A204.1 (cell line): ENCODE measurements around the gene KRT31.
"Not testable (repeated sequence)": the region's sequence is repeated elsewhere in the genome, so short reads cannot be mapped to it uniquely, and the experiment has no call there.

Source experiments
- FAIRE-seq: peaks from 2 replicates; lab custom pipeline; 2012; peaks lifted over from hg19 to GRCh38; lab: Jason Lieb, UNC

Gene KRT31

DNA sequence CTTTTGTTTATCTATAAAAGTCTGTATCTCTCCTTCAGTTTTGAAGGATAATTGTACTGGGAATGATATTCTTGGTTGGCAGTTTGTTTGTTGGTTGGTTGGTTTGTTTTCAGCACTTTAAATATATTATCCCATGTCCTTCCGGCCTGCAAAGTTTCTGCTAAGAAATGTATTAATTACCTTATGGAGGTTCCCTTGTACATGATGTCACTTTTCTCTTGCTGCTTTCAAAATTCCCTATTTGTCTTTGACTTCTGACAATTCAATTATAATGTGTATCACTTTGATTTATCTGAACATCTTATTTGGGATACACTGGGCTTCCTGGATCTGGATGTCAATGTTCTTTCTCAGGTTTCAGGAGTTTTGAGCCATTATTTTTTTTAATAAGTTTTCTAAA lies 11.2 kb downstream of the KRT31 start:
- FAIRE-seq = no peak

DNA sequence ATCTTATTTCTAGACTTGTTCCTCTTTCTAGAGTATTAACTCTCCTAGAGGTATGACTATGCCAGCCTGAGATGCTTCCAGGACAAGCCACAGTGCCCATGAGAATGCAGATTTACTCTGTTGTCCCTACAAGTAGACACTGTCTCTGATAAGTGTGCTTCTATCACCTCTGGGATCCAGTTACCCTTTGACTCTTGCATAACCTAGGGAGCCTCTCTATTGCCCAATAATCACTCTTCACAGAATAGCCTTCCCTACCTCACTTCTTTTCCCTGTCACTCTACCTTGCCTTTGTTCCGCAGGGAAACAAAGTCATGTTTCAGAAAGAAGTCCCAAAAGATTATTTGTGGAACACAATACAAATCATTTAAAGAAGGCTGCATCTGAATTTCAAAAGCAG lies 13.7 kb downstream of the KRT31 start:
- FAIRE-seq = no peak

DNA sequence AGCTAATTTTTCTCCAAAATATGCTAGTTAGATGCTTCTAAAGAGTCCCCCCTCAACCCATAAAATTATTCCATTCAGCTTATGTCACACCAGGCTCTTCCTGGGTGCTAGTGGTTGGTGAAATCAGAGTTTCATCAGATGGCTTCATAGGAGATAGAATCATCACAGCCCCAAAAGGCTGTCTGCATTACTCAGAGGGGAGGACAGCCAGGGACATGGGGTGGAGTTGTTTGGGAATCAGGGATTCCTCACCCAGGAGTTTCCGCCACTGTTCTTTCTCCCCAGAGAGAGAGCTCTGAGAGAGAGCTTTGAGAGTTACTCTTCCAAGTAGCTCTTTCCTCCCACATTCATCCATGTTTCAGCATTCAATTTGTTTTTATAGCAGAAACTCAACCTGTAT lies 15.0 kb downstream of the KRT31 start:
- FAIRE-seq = no peak

DNA sequence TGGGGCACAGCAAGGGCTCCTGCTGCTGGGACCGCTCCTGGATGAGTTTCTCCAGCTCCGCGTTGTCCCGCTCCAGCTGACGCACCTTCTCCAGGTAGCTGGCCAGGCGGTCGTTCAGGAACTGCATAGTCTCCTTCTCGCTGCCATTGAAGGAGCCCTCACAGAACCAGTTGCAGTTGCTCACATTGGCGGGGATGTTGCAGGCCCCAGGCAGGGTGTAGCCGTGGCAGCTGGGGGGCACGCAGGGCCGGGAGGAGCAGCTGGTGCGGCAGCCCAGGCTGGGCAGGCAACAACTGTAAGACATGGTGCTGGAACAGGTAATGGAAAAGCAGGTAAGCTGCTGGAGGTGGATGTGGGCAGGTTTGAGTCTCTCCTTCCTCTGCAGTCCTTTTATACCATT lies 15.5 kb downstream of the KRT31 start, which contains the start of gene KRT34:
Gene KRT34, minus strand, starts transcription at position 364 of the 400 bp plus-strand sequence. Its CDS starts 60 bp downstream, at position 304.
- FAIRE-seq = not testable (repeated sequence)

DNA sequence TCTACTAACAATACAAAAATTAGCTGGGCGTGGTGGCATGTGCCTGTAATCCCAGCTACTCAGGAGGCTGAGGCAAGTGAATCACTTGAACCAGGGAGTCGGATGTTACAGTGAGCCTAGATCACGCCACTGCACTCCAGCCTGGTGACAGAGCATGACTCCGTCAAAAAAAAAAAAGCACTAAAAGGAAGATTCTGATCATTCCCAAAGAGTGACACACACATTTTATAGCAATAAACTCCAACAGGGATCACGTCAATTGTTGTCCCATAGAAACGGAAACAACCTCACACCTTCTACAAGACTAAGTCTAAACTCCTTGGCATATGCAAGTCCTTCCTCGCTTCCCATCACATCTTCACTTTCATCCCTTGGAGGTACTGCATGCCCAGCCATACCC lies 17.3 kb downstream of the KRT31 start:
- FAIRE-seq = not testable (repeated sequence)

DNA sequence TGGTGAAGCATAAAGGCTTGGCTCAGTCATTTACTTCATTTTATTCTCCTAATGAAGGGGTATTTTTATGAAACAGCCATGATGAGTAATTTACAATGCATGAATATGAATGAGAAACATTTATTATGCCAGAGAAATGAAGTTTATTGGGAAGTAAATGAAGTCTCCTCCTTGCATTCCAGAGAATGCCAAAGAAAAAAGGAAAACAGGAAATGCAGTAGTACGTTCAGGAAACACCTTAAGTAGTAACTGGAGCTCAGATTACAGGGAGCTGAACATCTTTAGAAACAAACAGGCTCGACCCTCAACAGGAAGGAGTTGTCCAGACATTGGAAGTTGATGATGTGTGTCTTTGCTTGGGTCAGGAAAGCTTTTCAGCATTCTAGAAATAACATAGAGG lies 19.9 kb downstream of the KRT31 start:
- FAIRE-seq = no peak

DNA sequence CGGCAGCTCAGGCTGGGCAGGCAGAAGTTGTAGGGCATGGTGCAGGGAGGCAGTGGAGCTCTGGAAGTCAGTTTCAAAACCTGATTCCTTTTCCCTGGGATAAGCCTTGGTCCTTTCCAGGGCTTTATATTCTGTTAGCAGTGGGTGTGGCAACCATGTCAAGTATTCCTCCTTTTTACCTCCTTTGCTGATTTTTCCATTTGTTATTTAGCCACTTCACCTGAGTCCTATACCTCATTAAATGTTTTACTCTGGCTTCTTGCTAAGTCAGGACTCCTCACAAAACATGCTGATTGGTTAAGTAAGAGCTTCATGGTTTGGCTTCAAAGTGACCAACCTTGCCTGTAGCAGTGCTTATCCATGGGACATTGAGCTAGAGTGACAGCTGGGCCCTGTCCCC lies 27.7 kb downstream of the KRT31 start, which contains the start of gene KRT33B:
Gene KRT33B, minus strand, starts transcription at position 101 of the 400 bp plus-strand sequence. Its CDS starts 63 bp downstream, at position 38.
- no peak for FAIRE-seq

DNA sequence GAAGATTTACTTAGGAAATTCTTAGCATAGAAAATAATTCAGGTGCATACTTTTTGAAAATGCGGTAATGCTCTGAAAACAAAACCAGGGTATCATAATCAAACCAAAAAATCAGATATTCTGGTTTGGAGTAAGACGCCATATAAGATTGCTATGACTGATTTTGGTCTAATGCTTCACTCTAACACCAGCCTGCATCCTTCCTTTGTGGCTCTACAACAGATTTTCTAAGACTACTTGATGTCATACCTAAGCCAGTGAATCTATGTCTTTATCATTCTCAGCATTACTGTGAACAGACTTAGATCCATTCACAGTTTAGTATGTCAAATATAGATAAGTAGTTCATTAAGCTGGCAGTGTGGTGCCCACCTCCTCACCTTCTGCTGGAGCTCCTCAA lies 28.4 kb downstream of the KRT31 start:
- FAIRE-seq = no peak

DNA sequence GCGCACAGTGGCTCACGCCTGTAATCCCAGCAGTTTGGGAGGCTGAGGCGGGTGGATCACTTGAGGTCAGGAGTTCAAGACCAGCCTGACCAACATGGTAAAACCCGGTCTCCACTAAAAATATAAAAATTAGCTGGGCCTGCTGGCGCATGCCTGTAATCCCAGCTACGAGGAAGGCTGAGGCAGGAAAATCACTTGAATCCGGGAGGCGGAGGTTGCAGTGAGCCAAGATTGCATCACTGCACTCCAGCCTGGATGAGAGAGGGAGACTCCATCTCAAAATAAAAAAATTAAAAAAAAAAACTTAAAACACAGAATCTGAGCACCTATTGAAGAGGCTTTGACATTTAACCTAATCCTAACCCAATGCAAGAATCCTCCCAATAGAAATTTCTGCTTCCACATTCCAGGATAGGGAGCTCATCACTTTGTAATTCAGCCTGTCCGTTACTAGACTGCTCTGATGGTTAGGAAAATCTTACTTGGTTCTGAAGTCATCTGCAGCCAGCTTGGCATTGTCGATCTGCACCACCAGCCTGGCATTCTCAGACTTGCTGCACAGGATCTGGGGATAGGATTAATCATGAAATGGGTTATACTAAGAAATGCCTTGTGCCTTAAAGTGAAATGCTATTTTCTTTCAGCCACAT lies 29.9 kb downstream of the KRT31 start:
- FAIRE-seq = no peak

DNA sequence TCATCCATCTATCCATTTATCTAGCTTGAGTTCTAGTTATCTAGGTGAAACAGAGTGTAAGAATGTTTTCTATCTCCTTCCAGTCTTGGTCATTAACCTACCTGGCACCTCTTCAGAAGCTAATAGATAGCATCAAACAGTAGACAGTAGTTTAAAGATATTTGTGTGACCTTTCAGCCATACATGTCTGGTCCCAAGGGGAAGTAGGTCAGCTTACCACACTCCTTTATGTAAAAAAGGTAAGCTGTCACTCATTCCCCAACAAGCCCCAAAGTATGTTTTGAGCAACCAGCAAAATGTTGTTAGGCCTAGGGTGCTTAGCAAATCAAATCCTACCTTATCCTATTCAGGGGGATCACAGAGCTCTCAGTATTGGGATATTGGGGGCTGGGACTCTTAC lies 31.3 kb downstream of the KRT31 start:
- FAIRE-seq = no peak

DNA sequence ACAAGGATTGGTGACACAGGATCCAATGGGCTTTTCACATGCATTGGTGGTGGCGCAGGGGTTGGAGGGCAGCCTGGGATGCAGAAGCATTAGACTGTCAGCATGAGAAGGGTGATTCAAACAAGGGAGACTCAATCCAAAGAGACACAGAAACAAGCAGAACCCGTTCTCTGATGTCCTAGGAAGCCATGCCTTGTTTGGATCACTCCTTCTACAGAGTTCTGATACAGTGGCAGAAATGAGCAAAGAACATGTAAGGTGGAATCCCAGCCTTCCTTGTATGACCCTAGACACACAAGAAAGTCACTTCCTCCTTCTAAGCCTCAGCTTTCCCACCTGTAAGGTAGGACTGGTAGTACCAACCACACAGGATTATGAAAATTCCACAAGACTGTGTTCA lies 33.5 kb downstream of the KRT31 start:
- no peak for FAIRE-seq

DNA sequence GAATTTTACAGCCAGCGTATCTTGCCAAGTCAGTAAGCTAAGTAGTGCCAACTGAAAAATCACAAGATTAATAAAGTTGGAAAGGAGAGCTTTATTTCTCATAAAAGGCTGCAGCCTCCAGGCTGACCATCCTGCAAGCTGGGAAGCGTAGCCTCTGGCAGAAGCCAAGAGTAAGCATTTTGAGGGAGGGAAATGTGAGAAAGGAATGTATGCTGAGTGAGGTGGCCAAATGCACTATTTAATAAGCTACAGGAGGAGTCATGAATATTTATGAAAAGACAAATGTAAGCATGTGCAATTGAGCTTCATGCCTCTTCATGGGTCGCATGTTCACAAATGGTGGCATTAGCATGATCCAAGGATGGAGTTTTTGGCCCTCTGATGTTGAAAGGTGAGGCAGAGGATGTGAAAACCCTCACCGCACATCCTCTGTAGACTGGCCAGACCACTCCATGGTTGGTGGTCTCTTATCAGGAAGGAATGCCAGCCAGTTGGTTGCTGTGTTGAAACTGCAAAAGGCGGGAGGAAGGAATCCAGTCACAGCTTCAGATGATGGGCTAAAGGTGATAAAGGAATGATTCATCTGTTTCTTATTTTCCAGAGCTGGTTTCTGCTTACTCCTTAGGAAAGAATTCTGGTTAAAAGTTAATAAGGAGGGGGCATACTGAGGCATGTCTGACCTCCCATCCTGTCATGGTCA lies 37.0 kb downstream of the KRT31 start:
- no peak for FAIRE-seq

DNA sequence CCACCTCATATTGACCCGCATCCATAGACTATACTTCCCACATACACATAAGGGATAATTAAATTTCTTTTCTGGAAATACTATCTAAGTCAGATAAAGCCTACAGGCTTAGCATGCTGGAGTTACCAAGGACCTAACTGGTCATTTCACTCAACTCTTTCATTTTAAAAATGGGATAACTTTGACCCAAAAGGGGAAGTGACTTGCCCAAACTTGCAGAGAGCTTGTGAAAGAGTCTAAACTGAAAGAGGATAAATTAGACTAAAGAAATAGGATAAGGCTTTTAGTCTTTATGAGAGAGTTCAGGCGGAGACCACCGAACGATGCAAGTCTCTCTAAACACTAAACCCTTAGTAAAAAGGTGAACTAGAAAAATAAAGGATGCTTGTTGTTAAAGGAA lies 42.9 kb downstream of the KRT31 start:
- FAIRE-seq = no peak

DNA sequence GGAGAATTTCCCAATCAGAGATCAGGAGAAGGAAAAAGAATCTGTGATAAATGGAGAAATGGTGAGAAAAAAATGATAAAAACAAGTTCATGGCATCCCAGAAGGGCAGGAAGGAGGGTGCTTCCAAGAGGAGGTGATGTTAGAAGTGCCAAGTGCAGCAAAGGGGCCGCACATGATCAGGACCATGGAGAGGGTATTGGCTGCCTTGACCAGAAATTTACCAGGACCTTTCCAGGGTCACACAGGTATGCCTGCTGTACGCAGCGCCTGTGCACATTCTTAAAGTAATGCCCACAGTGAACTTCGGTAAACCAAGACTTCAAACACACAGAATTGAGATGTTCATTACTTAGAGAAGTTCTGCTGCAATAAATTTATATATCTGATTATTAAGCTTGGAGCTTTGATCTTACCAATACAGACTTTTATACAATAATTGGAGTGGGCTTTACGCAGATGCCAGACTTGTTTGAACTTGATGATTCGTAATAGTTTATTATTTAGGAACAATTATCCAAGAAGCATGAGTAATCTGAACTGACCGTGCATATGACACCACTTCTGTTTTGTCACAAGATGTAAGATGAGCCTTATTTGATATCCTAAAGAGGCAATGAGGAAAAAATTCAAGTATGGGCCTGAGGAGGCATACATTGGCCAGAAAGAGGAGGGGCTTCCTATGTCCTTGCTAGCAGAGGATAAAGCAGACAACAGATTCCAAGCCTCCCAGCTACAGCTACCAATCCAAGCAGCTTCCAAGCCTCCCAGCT lies 44.6 kb downstream of the KRT31 start:
- FAIRE-seq = no peak

DNA sequence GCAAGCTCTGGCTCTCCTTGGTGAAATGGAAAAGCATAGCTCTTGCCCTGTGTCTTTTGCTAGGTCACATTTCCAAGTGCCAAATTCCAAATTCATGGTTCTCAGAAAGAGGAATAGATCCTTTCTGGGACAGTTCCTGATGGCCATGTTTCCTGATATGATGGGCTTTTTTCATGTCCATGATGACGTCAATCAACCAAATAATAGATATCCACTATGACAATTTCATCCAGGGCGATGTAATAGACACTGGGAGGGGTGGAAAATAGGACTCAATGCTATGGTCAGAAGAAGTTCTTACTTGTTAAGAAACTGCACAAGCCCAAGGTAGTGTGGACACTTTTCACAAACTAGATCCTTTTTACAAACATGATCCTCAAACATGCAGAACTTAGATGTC lies 46.2 kb downstream of the KRT31 start:
- FAIRE-seq = no peak

DNA sequence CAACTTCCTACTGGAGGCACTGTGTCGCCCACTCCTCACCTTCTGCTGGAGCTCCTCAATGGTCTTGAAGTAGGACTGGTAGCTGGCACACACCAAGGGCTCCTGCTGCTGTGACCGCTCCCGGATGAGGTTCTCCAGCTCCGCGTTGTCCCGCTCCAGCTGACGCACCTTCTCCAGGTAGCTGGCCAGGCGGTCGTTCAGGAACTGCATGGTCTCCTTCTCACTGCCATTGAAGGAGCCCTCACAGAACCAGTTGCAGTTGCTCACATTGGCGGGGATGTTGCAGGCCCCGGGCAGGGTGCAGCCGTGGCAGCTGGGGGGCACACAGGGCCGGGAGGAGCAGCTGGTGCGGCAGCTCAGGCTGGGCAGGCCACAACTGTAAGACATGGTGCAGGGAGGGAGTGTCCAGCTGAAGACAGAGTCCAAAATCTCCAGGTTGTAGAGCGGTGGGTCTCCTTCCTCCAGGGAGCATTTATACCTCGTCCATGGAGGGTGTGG lies 47.0 kb downstream of the KRT31 start, which contains the start of gene KRT33A:
Gene KRT33A, minus strand, starts transcription at position 448 of the 498 bp plus-strand sequence. Its CDS starts 61 bp downstream, at position 387.
- not testable (repeated sequence) for FAIRE-seq

DNA sequence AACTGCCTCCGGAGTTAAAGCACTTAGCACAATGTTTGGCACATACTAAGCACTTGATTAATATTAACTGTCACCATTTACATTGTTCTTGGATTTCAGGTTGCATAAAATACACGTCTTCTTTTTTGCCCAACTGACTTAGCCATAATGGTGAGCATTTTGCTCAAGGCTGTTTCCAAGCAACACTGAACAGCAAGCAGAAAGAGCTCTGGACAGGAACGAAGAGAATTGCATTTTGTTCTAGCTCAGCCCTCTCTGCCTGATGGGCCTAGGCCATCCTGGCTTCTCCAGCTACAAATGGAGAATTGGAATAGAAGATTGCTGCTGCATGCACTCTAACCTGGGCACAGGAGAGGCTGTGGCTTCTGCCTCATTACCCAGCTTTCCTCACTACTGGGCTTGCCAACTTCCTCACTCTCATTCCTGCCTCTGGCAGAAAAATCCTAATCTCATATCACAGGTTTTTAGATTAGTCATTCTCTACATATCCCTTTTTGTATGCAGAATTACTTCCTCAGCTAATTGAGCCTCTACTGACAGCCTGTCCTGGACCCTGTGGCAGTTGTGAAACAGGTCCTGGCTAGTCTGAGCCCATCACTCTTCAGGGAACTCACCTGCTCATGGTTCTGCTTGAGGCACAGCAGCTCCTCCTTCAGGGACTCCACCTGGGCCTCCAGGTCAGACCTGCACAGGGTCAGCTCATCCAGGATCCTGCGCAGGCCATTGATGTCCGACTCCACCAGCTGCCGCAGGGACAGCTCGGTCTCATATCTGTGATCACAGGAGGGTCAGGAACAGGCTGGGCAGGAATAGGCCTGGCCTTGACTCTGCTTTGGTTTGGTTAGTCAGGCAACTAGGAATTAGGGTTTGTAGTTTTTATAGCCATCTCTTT lies 49.3 kb downstream of the KRT31 start:
- no peak for FAIRE-seq

DNA sequence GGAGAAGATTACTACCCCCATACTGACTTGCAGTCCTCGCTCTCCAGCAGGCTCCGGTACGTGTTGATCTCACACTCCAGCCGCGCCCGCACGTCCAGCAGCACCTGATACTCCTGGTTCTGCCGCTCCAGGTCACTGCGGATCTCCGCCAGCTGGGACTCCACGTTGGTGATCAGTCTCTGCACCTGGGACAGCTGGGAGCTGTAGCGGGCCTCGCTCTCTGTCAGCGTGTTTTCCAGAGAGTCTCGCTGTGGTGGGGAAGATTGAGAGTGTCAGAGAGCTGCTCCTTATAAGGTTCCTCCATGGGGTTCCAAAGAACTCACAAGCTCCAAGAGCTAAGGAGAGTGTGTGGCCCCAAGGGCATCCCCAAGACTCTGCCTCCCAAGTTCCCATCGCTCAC lies 51.0 kb downstream of the KRT31 start:
- not testable (repeated sequence) for FAIRE-seq

DNA sequence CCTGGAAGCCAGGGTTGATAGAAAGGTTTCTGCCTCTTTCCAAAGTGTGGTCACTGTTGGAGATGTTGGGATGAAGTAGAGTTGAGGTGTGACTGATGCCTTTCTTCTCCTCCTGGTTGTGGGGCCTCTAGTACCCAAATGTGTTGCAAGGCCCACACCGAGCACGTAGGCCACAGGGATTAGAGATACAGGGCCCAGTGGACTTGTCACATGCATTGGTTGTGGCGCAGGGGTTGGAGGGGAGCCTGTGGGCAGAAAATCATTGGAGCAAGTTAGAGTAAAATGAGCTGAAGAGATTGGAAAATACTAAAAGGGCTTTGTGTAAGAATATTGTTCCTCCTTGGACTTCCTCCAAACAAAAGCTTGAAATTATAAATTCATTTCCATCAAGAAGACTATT lies 51.4 kb downstream of the KRT31 start:
- FAIRE-seq = no peak
